Muscle layer of duodenum (tissue), 2 donors: ENCODE results near the gene MPV17.
"Not testable (repeated sequence)": the region's sequence is repeated elsewhere in the genome, so short reads cannot be mapped to it uniquely, and the experiment has no call there.

Source experiments
- H3K27ac ChIP-seq: one replicate; pipeline ENCODE4 v1.7.0; 2013; ENCODE audit warnings: mild to moderate bottlenecking, low read length
- H3K27me3 ChIP-seq: one replicate; pipeline ENCODE4 v1.7.0; 2013; ENCODE audit warnings: low read depth, mild to moderate bottlenecking, control low read depth, low read length
- H3K36me3 ChIP-seq, 2 donors: one replicate each; pipeline ENCODE4 v1.7.0; 2013; ENCODE audit warnings: low read length in 2 of 2, control low read depth in 1 of 2, mild to moderate bottlenecking in 1 of 2; ENCODE audit not compliant: insufficient read depth in 2 of 2, control insufficient read depth in 1 of 2
- H3K4me1 ChIP-seq, 2 donors: one replicate each; pipeline ENCODE4 v1.7.0; 2013; ENCODE audit warnings: low read length in 2 of 2, mild to moderate bottlenecking in 2 of 2, control low read depth in 1 of 2, moderate library complexity in 1 of 2; ENCODE audit not compliant: insufficient read depth in 2 of 2, control insufficient read depth in 1 of 2
- H3K4me3 ChIP-seq, 2 donors: one replicate each; pipeline ENCODE4 v1.7.0; 2013; ENCODE audit warnings: low read length in 2 of 2, low read depth in 1 of 2, mild to moderate bottlenecking in 1 of 2
- H3K9me3 ChIP-seq, 2 donors: one replicate each; pipeline ENCODE4 v1.7.0; 2013; ENCODE audit warnings: low read length in 2 of 2, control low read depth in 1 of 2, mild to moderate bottlenecking in 1 of 2; ENCODE audit not compliant: control insufficient read depth in 1 of 2
- donor health status: healthy.

MPV17 gene

DNA sequence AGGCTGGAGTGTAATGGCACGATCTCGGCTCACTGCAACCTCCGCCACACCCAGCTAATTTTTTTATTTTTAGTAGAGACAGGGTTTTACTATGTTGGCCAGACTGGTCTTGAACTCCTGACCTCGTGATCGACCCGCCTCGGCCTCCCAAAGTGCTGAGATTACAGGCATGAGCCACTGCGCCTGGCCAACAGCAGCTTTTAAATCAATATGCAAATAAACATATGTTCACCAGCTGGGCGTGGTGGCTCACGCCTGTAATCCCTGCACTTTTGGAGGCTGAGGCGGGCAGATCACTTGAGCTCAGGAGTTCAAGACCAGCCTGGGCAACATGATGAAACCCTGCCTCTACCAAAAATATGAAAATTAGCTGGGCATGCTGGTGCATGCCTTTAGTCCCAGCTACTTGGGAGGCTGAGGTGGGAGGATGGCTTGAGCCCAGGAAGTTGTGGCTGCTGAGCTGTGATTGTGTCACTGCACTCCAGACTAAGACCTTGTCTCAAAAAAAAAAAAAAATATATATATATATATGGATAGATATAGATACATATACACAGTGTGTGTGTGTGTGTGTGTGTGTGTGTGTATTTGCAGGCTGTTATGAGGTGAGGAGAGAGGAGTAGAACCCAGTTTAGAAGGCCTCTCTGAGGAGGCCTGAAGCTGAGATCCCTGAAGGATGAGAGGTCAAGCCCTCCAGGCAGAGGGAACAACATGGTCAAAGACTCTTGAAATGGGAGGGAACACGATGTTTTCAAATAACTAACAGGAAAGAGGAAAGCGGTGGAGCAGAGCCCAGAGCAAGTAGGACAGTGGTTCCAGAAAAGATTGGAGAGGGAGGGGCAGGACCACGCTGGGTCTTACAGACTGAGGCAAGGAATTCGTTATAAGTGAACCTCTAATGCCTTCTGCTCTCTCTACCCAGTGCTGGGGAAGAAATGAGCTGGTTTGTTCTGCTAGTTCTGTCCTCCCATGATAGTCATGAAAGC, 50.1 kb downstream of the MPV17 start:
- not testable (repeated sequence) for H3K4me1 ChIP-seq, H3K9me3 ChIP-seq, H3K36me3 ChIP-seq, H3K27me3 ChIP-seq, H3K27ac ChIP-seq, H3K4me3 ChIP-seq

- no peaks in the 10 kb centered on the region for H3K4me1 ChIP-seq
- H3K27me3 ChIP-seq, result no peaks in the 10 kb centered on the region
- no peaks in the 10 kb centered on the region for H3K36me3 ChIP-seq
- H3K4me3 ChIP-seq, result no peak overlapping the region
- H3K9me3 ChIP-seq, result no peaks in the 10 kb centered on the region
- no peak overlapping the region for H3K27ac ChIP-seq
These were observed 51.1 kb downstream of the MPV17 start for GRCh38 chr2:27271631-27272340.

GRCh38 chr2:27270670-27271069, 52.2 kb downstream of the MPV17 start:
- Histone ChIP-seq H3K27me3 (peaks cover 3% of the 10 kb centered on the region), H3K4me1 (no peaks in the 10 kb centered on the region), H3K27ac (no peak overlapping the region)

GRCh38 chr2:27270131-27270530, 52.8 kb downstream of the MPV17 start:
- Histone ChIP-seq H3K4me3 (no peak overlapping the region), H3K27ac (no peak overlapping the region), H3K9me3 (no peaks in the 10 kb centered on the region), H3K4me1 (peaks cover 0 to 2% of the 10 kb centered on the region in 2 donors), H3K36me3 (no peaks in the 10 kb centered on the region), H3K27me3 (peaks cover 8% of the 10 kb centered on the region)

More at GRCh38 chr2:27270670-27271069, 52.2 kb downstream of the MPV17 start:
- H3K36me3 ChIP-seq, result no peaks in the 10 kb centered on the region
- no peaks in the 10 kb centered on the region for H3K9me3 ChIP-seq
- no peak overlapping the region for H3K4me3 ChIP-seq

- H3K4me3 ChIP-seq, H3K9me3 ChIP-seq, H3K36me3 ChIP-seq, H3K27ac ChIP-seq: not testable (repeated sequence)
- peaks cover 27% of the 10 kb centered on the region for H3K27me3 ChIP-seq
- peaks cover 4 to 20% of the 10 kb centered on the region in 2 donors for H3K4me1 ChIP-seq
These were observed 54.6 kb downstream of the MPV17 start for GRCh38 chr2:27268296-27268695.

DNA sequence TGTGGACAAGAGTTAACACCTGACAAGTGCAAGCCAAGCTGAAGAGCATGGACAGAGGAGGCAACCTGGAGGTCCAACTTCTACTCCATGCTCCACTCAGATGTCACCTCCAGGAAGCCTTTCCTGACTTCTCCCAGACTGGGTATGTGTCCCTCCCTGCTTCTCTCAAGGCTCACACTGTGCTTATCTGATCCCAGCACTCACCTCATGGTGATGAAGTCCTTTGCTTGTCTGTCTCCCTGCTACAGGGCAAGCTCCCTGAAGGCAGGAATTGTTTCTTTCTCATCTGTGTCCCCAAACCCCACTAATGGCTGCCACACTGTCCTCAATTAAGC, 57.4 kb downstream of the MPV17 start:
- Histone ChIP-seq H3K4me3 (no peak overlapping the region), H3K9me3 (no peaks in the 10 kb centered on the region), H3K27me3 (peaks cover 45% of the 10 kb centered on the region), H3K36me3 (no peaks in the 10 kb centered on the region), H3K4me1 (peaks cover 4 to 35% of the 10 kb centered on the region in 2 donors), H3K27ac (no peak overlapping the region)

DNA sequence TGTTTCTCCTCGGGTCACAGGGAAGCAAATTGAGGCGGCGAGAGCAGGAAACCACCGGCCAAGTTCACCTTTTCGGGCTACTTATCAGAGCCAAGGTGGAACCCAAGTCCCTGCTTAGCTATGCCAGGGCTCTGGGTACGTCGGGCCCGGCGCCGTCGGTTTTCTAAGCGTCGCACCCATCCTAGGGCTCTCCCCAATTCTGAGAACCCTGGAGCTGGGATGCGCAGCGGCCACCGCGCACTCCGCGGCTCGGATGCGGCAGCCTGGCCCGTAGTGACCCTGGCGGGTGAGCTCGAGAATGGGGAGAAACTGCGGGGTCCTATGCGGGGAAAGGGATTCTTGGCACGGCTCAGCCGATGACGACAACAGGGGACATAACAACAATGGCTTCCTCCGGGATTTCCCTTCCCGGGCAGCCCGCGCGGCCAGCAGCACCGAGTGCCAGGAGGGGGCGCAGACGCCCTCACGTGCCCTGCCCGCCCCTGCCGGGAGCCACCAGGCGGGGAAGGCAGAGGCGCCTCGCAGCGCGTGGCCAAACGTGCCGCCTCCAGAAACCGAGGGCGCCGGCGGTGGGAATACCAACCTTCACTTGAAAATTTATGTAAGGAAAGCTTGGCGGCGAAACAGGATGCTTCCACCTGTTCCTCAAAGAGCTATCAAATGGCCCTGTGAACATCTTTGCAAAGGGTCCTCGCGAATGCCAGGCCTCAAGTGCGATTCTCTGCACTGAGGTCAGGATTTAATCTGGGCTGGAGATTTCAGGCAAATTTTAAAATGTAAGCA, 58.0 kb downstream of the MPV17 start:
- Histone ChIP-seq H3K9me3 (no peaks in the 10 kb centered on the region), H3K4me1 (peaks cover 4 to 35% of the 10 kb centered on the region in 2 donors), H3K27ac (no peak overlapping the region), H3K4me3 (peak overlapping the region; percentile 30 to 71), H3K27me3 (peaks cover 50% of the 10 kb centered on the region), H3K36me3 (no peaks in the 10 kb centered on the region)

GRCh38 chr2:27264253-27264752, 58.6 kb downstream of the MPV17 start:
- Histone ChIP-seq H3K27ac (no peak overlapping the region), H3K4me3 (peak overlapping the region; percentile 30 to 71), H3K4me1 (peaks cover 4 to 35% of the 10 kb centered on the region in 2 donors), H3K36me3 (no peaks in the 10 kb centered on the region), H3K27me3 (peaks cover 56% of the 10 kb centered on the region), H3K9me3 (no peaks in the 10 kb centered on the region)

DNA sequence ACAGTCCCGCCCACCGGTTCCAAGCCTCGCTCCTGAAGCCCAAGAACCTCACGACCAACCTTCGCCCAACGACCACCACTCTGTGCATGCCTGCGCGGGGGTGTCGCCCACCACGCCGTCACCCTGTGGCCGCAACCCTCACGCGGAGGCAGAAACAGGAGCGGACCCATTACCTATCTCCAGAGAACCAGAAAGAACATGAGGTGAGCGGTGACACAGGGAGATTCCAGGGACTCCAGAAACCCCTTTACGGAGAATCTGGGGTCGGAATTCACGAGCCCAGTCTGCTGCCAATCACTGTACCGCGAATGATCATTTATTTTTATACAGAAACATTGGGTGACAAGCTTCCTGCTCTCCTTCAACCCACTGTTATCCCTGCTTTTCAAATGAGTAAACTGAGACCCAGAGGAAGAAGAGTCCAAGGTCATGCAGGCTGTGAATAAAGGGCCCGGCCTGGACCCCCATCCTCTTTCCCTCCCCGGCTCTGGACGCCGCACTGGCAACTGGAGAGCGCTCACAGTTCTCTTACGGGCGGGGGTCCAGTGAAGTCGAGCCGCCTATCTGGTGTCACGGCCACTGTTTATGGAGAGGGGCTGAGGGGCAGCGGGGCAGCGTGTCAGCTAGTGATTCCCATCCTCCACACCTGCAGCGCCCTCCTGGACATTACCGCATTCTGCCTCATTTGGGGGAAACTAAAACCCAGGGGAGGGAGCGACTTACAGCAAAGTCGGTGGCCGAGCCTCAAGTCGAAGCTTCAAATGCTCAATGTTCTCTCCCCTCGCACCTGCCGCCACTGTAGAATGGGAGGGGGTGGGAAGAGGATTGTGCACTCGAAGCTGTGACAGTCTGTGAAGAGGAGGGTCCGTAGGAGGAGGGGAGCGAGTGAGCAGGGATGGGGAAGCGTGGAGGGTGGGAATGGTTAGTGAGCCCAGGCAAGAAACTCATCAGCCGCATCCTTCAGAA, 59.3 kb downstream of the MPV17 start:
- Histone ChIP-seq H3K9me3 (no peaks in the 10 kb centered on the region), H3K27me3 (peaks cover 56% of the 10 kb centered on the region), H3K4me3 (peak overlapping the region; percentile 39 to 71), H3K4me1 (peaks cover 4 to 35% of the 10 kb centered on the region in 2 donors), H3K36me3 (no peaks in the 10 kb centered on the region), H3K27ac (no peak overlapping the region)
